H9 (cell line): Measurements from ENCODE around the gene GALNT9. TPM values are rescaled to one million over a fixed set of nuclear protein-coding genes. Genes with fewer than 3 reads are reported as not detected.

Source experiments
- DNase-seq: peaks from one replicate; pipeline ENCODE4 v3.0.0-alpha.2; 2017
- H2AFZ ChIP-seq: one replicate; pipeline ENCODE4 v1.6.1; 2013; ENCODE audit warnings: mild to moderate bottlenecking, low read length, control low read depth, moderate library complexity
- H2AK5ac ChIP-seq: 2 replicates; pipeline ENCODE4 v1.6.1; 2013; ENCODE audit warnings: low read length, control low read depth, mixed read lengths; ENCODE audit not compliant: insufficient read length
- H2BK120ac ChIP-seq: one replicate; pipeline ENCODE4 v1.6.1; 2013; ENCODE audit warnings: low read depth, mild to moderate bottlenecking, low read length, control low read depth, inconsistent platforms; ENCODE audit not compliant: poor library complexity, severe bottlenecking
- H2BK12ac ChIP-seq: 2 replicates; pipeline ENCODE4 v1.6.1; 2013; ENCODE audit warnings: low read length, control low read depth, mixed read lengths, low read depth; ENCODE audit not compliant: insufficient read length
- H2BK15ac ChIP-seq: 2 replicates; pipeline ENCODE4 v1.6.1; 2013; ENCODE audit warnings: low read depth, low read length, control low read depth
- H2BK20ac ChIP-seq: one replicate; pipeline ENCODE4 v1.6.1; 2013; ENCODE audit warnings: low read depth, mild to moderate bottlenecking, low read length, control low read depth, inconsistent platforms; ENCODE audit not compliant: poor library complexity, severe bottlenecking
- H2BK5ac ChIP-seq: 2 replicates; pipeline ENCODE4 v1.6.1; 2013; ENCODE audit warnings: low read length, control low read depth, mixed read lengths; ENCODE audit not compliant: insufficient read length
- H3K14ac ChIP-seq: 2 replicates; pipeline ENCODE4 v1.6.1; 2013; ENCODE audit warnings: low read length, control low read depth; ENCODE audit not compliant: insufficient read depth
- H3K18ac ChIP-seq: 2 replicates; pipeline ENCODE4 v1.6.1; 2013; ENCODE audit warnings: low read depth, mild to moderate bottlenecking, mixed read lengths, low read length, control low read depth; ENCODE audit not compliant: insufficient read length
- H3K23ac ChIP-seq: 2 replicates; pipeline ENCODE4 v1.6.1; 2013; ENCODE audit warnings: low read length, control low read depth, mixed read lengths, low read depth; ENCODE audit not compliant: insufficient read length
- H3K23me2 ChIP-seq: 2 replicates; pipeline ENCODE4 v1.6.1; 2013; ENCODE audit warnings: low read depth, mild to moderate bottlenecking, mixed read lengths, low read length, control low read depth; ENCODE audit not compliant: insufficient read length, poor library complexity, severe bottlenecking
- H3K27ac ChIP-seq: 2 replicates; pipeline ENCODE4 v1.5.1; 2013; ENCODE audit warnings: low read length, control low read depth, mixed read lengths, low read depth; ENCODE audit not compliant: insufficient read length
- H3K27me3 ChIP-seq: 2 replicates; pipeline ENCODE4 v1.6.1; 2013; ENCODE audit warnings: low read length, control low read depth, inconsistent platforms; ENCODE audit not compliant: insufficient read depth
- H3K4ac ChIP-seq: 2 replicates; pipeline ENCODE4 v1.6.1; 2013; ENCODE audit warnings: low read depth, mild to moderate bottlenecking, control low read depth, inconsistent platforms, low read length, moderate library complexity
- H3K4me1 ChIP-seq: 2 replicates; pipeline ENCODE4 v1.6.1; 2013; ENCODE audit warnings: low read length, control low read depth, inconsistent platforms; ENCODE audit not compliant: insufficient read depth
- H3K4me2 ChIP-seq: 2 replicates; pipeline ENCODE4 v1.6.1; 2013; ENCODE audit warnings: low read length, control low read depth, mixed read lengths; ENCODE audit not compliant: insufficient read length, insufficient read depth
- H3K56ac ChIP-seq: 2 replicates; pipeline ENCODE4 v1.6.1; 2013; ENCODE audit warnings: low read depth, mild to moderate bottlenecking, mixed read lengths, low read length, control low read depth; ENCODE audit not compliant: insufficient read length
- H3K79me1 ChIP-seq: 2 replicates; pipeline ENCODE4 v1.6.1; 2013; ENCODE audit warnings: low read depth, mild to moderate bottlenecking, moderate library complexity, low read length, control low read depth, inconsistent platforms; ENCODE audit not compliant: insufficient read depth, poor library complexity, severe bottlenecking
- H3K79me2 ChIP-seq: 2 replicates; pipeline ENCODE4 v1.6.1; 2013; ENCODE audit warnings: low read length, control low read depth, inconsistent platforms; ENCODE audit not compliant: insufficient read depth
- H3K9ac ChIP-seq: 2 replicates; pipeline ENCODE4 v1.6.1; 2013; ENCODE audit warnings: low read length, control low read depth, mixed read lengths; ENCODE audit not compliant: insufficient read length; ENCODE audit errors: extremely low read depth
- H3K9me3 ChIP-seq: one replicate; pipeline ENCODE4 v1.6.1; 2013; ENCODE audit warnings: low read depth, low read length, inconsistent platforms; ENCODE audit not compliant: control insufficient read depth
- H3T11ph ChIP-seq: one replicate; pipeline ENCODE4 v1.6.1; 2013; ENCODE audit warnings: mild to moderate bottlenecking, low read length, control low read depth, inconsistent platforms
- H4K20me1 ChIP-seq: one replicate; pipeline ENCODE4 v1.6.1; 2013; ENCODE audit not compliant: control insufficient read depth, insufficient read length, insufficient read depth
- H4K5ac ChIP-seq: 2 replicates; pipeline ENCODE4 v1.6.1; 2013; ENCODE audit warnings: low read depth, mild to moderate bottlenecking, mixed read lengths, low read length, control low read depth; ENCODE audit not compliant: insufficient read length
- H4K8ac ChIP-seq: replicated peaks from 2 replicates; pipeline ENCODE4 v1.6.1; 2013; ENCODE audit warnings: low read length, control low read depth, mixed read lengths, low read depth; ENCODE audit not compliant: insufficient read length
- H4K91ac ChIP-seq: 2 replicates; pipeline ENCODE4 v1.6.1; 2013; ENCODE audit warnings: low read depth, mild to moderate bottlenecking, moderate library complexity, mixed read lengths, low read length, control low read depth; ENCODE audit not compliant: insufficient read length
- H3K27ac Mint-ChIP-seq, 3 experiments: 2 replicates in 2 of 3; 3 replicates in 1 of 3; pipeline ENCODE4 v1.8.0; 2020 to 2021; ENCODE audit warnings: mixed read lengths in 3 of 3, mild to moderate bottlenecking in 1 of 3, moderate library complexity in 1 of 3
- H3K27me3 Mint-ChIP-seq: 2 replicates; pipeline ENCODE4 v1.8.0; 2021; ENCODE audit warnings: low read depth, mild to moderate bottlenecking, moderate library complexity, mixed read lengths
- H3K36me3 Mint-ChIP-seq, 3 experiments: 2 replicates in 2 of 3; 3 replicates in 1 of 3; pipeline ENCODE4 v1.8.0; 2020 to 2021; ENCODE audit warnings: low read depth in 3 of 3, mixed read lengths in 3 of 3; ENCODE audit not compliant: insufficient read depth in 1 of 3
- H3K4me1 Mint-ChIP-seq, 2 experiments: 2 replicates each; pipeline ENCODE4 v1.8.0; 2020; ENCODE audit warnings: mixed read lengths in 2 of 2
- H3K4me3 Mint-ChIP-seq, 2 experiments: 2 replicates in 1 of 2; 3 replicates in 1 of 2; pipeline ENCODE4 v1.8.0; 2020 to 2021; ENCODE audit warnings: mild to moderate bottlenecking in 2 of 2, mixed read lengths in 2 of 2, moderate library complexity in 1 of 2
- H3K9me3 Mint-ChIP-seq, 2 experiments: 2 replicates in 1 of 2; 3 replicates in 1 of 2; pipeline ENCODE4 v1.8.0; 2020; ENCODE audit warnings: mild to moderate bottlenecking in 2 of 2, mixed read lengths in 2 of 2, moderate library complexity in 1 of 2
- WGBS: extraction: QIAGEN DNeasy Blood & Tissue Kit; methylation state at CpG from one replicate; pipeline ENCODE4 v1.1.7; 2013; ENCODE audit warnings: missing lambda C conversion rate, low lambda C conversion rate, mixed read lengths; ENCODE audit not compliant: insufficient read length; ENCODE audit errors: extremely low coverage; 5-methylcytosine and 5-hydroxymethylcytosine counted together
- total RNA-seq: library from RNA; stranded (reverse); gene quantifications from 2 replicates; pipeline ENCODE4 v1.2.1, GENCODE V29; 2021
- TF ChIP-seq, protein P1 (sequence below): fragments of 200-600 bp; sonication (generic); conservative IDR thresholded peaks from 3 replicates; pipeline ENCODE4 v1.8.0; 2021; ENCODE audit warnings: antibody characterized with exemption, mild to moderate bottlenecking

The GALNT9 gene
- total RNA-seq, 1 experiment from 2014 or later = 0.35 TPM

DNA sequence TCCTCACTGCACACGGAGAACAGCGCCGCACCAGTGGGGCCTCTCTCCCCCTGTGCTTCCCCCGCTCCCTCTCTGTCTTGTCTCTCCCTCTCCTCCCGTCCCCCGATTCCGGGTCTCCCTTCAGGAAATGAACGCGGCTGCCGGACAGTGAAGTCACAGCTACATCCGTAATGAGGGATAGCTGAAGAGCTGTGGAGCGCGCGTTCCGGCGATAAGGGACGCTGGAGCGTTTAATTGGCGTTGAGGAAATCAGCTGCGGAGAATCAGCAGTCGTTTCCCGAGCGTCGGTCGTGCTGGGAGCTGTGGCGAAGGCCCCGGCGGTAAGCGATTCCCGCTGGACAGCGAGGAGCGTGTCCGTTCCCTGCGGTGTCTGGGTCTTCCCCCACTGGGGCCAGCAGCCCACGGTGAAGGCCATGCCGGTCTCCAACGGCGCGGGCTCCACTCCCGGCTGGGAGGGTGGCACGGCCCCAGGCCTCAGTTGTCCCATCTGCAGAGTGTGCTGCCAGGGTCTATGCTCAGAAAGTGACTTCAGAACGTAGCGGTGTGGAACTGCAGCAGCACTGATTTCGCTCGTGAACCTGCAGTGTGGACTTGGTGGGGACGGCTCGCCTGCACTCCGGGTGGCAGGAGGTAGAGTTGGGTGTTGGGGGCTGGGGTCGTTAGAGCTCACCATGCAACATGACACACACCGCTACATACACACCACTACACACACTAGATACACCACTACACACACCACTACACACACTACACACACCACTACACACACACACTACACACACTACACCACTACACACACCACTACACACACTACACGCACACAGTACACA is 174.2 kb downstream of the GALNT9 start:
- Histone ChIP-seq H4K91ac (no peak overlapping the region), H3K14ac (no peak overlapping the region), H3K4me2 (no peak overlapping the region), H2BK15ac (no peak overlapping the region), H3K56ac (no peak overlapping the region), H3K9ac (no peak overlapping the region), H2BK20ac (no peak overlapping the region), H2AK5ac (no peak overlapping the region), H3K27me3 (no peaks in the 10 kb centered on the region), H3K4ac (no peak overlapping the region), H2BK120ac (no peak overlapping the region), H3K79me2 (no peaks in the 10 kb centered on the region), H3K79me1 (no peaks in the 10 kb centered on the region), H3K23ac (no peak overlapping the region), H3T11ph (no peak overlapping the region), H4K20me1 (no peaks in the 10 kb centered on the region), H4K8ac (no peak overlapping the region), H2BK5ac (no peak overlapping the region), H3K27ac (no peak overlapping the region), H3K18ac (no peak overlapping the region), H2BK12ac (no peak overlapping the region), H3K9me3 (peaks cover 18% of the 10 kb centered on the region), H3K23me2 (no peaks in the 10 kb centered on the region), H2AFZ (no peak overlapping the region), H3K4me1 (no peaks in the 10 kb centered on the region), H4K5ac (no peak overlapping the region)
- WGBS = 100% methylated on average over 1 of the region's 51 CpGs
- TF ChIP-seq, protein P1, sequence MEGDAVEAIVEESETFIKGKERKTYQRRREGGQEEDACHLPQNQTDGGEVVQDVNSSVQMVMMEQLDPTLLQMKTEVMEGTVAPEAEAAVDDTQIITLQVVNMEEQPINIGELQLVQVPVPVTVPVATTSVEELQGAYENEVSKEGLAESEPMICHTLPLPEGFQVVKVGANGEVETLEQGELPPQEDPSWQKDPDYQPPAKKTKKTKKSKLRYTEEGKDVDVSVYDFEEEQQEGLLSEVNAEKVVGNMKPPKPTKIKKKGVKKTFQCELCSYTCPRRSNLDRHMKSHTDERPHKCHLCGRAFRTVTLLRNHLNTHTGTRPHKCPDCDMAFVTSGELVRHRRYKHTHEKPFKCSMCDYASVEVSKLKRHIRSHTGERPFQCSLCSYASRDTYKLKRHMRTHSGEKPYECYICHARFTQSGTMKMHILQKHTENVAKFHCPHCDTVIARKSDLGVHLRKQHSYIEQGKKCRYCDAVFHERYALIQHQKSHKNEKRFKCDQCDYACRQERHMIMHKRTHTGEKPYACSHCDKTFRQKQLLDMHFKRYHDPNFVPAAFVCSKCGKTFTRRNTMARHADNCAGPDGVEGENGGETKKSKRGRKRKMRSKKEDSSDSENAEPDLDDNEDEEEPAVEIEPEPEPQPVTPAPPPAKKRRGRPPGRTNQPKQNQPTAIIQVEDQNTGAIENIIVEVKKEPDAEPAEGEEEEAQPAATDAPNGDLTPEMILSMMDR = no peak
- H3K9me3 Mint-ChIP-seq = no peaks in the 10 kb centered on the region
- H3K4me1 Mint-ChIP-seq = no peaks in the 10 kb centered on the region
- no peak for DNase-seq
- peaks cover 0 to 4% (median 2%) of the 10 kb centered on the region in 3 experiments; a peak in 2 of 7 replicates for H3K36me3 Mint-ChIP-seq
- H3K27me3 Mint-ChIP-seq = peaks cover 5% of the 10 kb centered on the region
- no peak overlapping the region for H3K27ac Mint-ChIP-seq
- H3K4me3 Mint-ChIP-seq = no peak overlapping the region
